H1 (cell line): ENCODE data around the gene OTOGL. TPM values are rescaled to one million over a fixed set of nuclear protein-coding genes. Genes with fewer than 3 reads are reported as not detected.

Experiments
- CTCF ChIA-PET: fragments of 300-600 bp; sonication (Branson Sonifier 250); formaldehyde crosslinking; loops from one replicate; lab custom pipeline; 2021; ENCODE audit not compliant: partially characterized antibody; lab: Charles Lee
- POLR2A ChIA-PET: fragments of 300-600 bp; sonication (Branson Sonifier 250); formaldehyde crosslinking; loops from one replicate; lab custom pipeline; 2021; ENCODE audit warnings: inconsistent platforms; ENCODE audit not compliant: partially characterized antibody; lab: Charles Lee
- DNase-seq, 2 experiments: peaks; one replicate each; pipeline versions ENCODE4 v3.0.0 to v3.0.0-alpha.2; 2010 to 2022; ENCODE audit warnings: low spot score in 2 of 2, low read depth in 1 of 2, mixed read lengths in 1 of 2
- FAIRE-seq: peaks from 2 replicates; lab custom pipeline; 2011; peaks lifted over from hg19 to GRCh38; lab: Jason Lieb, UNC
- H2AFZ ChIP-seq: 2 replicates; pipeline ENCODE4 v1.8.1; 2012; ENCODE audit warnings: low read length, inconsistent platforms
- H2AK5ac ChIP-seq: 2 replicates; pipeline ENCODE4 v1.6.1; 2013; ENCODE audit warnings: low read depth, low read length
- H2BK120ac ChIP-seq: replicated peaks from 2 replicates; pipeline ENCODE3; 2013; ENCODE audit warnings: low read depth, low read length, inconsistent platforms
- H2BK12ac ChIP-seq: 2 replicates; pipeline ENCODE4 v1.6.1; 2013; ENCODE audit warnings: low read depth, low read length
- H2BK15ac ChIP-seq: 2 replicates; pipeline ENCODE4 v1.6.1; 2013; ENCODE audit warnings: low read length
- H2BK20ac ChIP-seq: 2 replicates; pipeline ENCODE4 v1.6.1; 2013; ENCODE audit warnings: low read length
- H2BK5ac ChIP-seq: 2 replicates; pipeline ENCODE4 v1.6.1; 2013; ENCODE audit warnings: low read depth, low read length
- H3K14ac ChIP-seq: 2 replicates; pipeline ENCODE4 v1.6.1; 2013; ENCODE audit warnings: inconsistent platforms; ENCODE audit not compliant: insufficient read length
- H3K18ac ChIP-seq: 2 replicates; pipeline ENCODE4 v1.6.1; 2013; ENCODE audit warnings: low read length; ENCODE audit errors: extremely low read depth
- H3K23ac ChIP-seq: 2 replicates; pipeline ENCODE4 v1.6.1; 2013; ENCODE audit warnings: inconsistent platforms; ENCODE audit not compliant: insufficient read length
- H3K23me2 ChIP-seq: 2 replicates; pipeline ENCODE4 v1.6.1; 2013; ENCODE audit warnings: low read depth, low read length
- H3K27ac ChIP-seq: 2 replicates; pipeline ENCODE4 v1.6.1; 2011; ENCODE audit warnings: low read depth, low read length, inconsistent platforms
- H3K27me3 ChIP-seq, 4 experiments: replicated peaks in 1 of 4; 1 replicate in 1 of 4; 2 replicates in 3 of 4; pipeline versions ENCODE4 v1.6.1 to v1.8.1; 2011 to 2013; ENCODE audit warnings: low read length in 3 of 4, mild to moderate bottlenecking in 3 of 4, inconsistent platforms in 2 of 4, mixed read lengths in 2 of 4, moderate library complexity in 1 of 4; ENCODE audit not compliant: control insufficient read depth in 3 of 4, insufficient read depth in 3 of 4; ENCODE audit errors: extremely low read depth in 1 of 4
- H3K36me3 ChIP-seq, 4 experiments: 2 replicates each; pipeline versions ENCODE4 v1.6.1 to v1.8.1; 2011 to 2013; ENCODE audit warnings: mild to moderate bottlenecking in 4 of 4, low read length in 3 of 4, moderate library complexity in 2 of 4, control low read depth in 1 of 4, inconsistent platforms in 1 of 4; ENCODE audit not compliant: insufficient read depth in 4 of 4, control insufficient read depth in 2 of 4
- H3K4ac ChIP-seq: replicated peaks from 2 replicates; pipeline ENCODE3; 2013; ENCODE audit warnings: low read length, low read depth, mixed read lengths, inconsistent platforms; ENCODE audit not compliant: insufficient read length
- H3K4me1 ChIP-seq, 4 experiments: replicated peaks in 1 of 4; 1 replicate in 1 of 4; 2 replicates in 3 of 4; pipeline versions ENCODE4 v1.6.1 to v1.8.1; 2011 to 2013; ENCODE audit warnings: low read length in 3 of 4, inconsistent platforms in 2 of 4, mixed read lengths in 1 of 4; ENCODE audit not compliant: insufficient read depth in 4 of 4, control insufficient read depth in 3 of 4
- H3K4me2 ChIP-seq, 2 experiments: 2 replicates each; pipeline versions ENCODE4 v1.6.1 to v1.8.1; 2011 to 2013; ENCODE audit warnings: low read depth in 2 of 2, low read length in 2 of 2, control low read depth in 1 of 2, inconsistent platforms in 1 of 2, mild to moderate bottlenecking in 1 of 2; ENCODE audit not compliant: insufficient read depth in 1 of 2
- H3K4me3 ChIP-seq, 4 experiments: fragments of 200-600, 300-600 bp in 1 of 4; sonication (generic), shearing (Covaris generic), sonication (Bioruptor Twin) in 1 of 4; 2 replicates each; pipeline versions ENCODE4 v1.5.1 to v1.8.1; 2011 to 2016; ENCODE audit warnings: low read length in 4 of 4, low read depth in 3 of 4, control low read depth in 2 of 4, inconsistent platforms in 2 of 4, mild to moderate bottlenecking in 2 of 4, mixed read lengths in 1 of 4, moderate library complexity in 1 of 4; ENCODE audit not compliant: insufficient read depth in 2 of 4; ENCODE audit errors: extremely low read depth in 1 of 4
- H3K56ac ChIP-seq: replicated peaks from 2 replicates; pipeline ENCODE3; 2013; ENCODE audit warnings: low read depth, mild to moderate bottlenecking, mixed read lengths, low read length, inconsistent platforms; ENCODE audit not compliant: insufficient read length
- H3K79me1 ChIP-seq: 2 replicates; pipeline ENCODE4 v1.6.1; 2013; ENCODE audit warnings: low read depth, low read length, control low read depth
- H3K79me2 ChIP-seq, 2 experiments: 2 replicates each; pipeline versions ENCODE4 v1.6.1 to v1.8.1; 2012 to 2013; ENCODE audit warnings: low read length in 2 of 2, mild to moderate bottlenecking in 2 of 2, inconsistent platforms in 1 of 2; ENCODE audit not compliant: insufficient read depth in 2 of 2, control insufficient read depth in 1 of 2
- H3K9ac ChIP-seq, 4 experiments: replicated peaks in 1 of 4; 1 replicate in 1 of 4; 2 replicates in 3 of 4; pipeline versions ENCODE4 v1.6.1 to v1.8.1; 2011 to 2013; ENCODE audit warnings: low read depth in 3 of 4, low read length in 3 of 4, control low read depth in 2 of 4, mild to moderate bottlenecking in 2 of 4, moderate library complexity in 2 of 4, inconsistent platforms in 1 of 4; ENCODE audit errors: extremely low read depth in 1 of 4
- H3K9me3 ChIP-seq, 2 experiments: 2 replicates each; pipeline versions ENCODE4 v1.6.1 to v1.8.1; 2012 to 2013; ENCODE audit warnings: mild to moderate bottlenecking in 2 of 2, moderate library complexity in 2 of 2, control low read depth in 1 of 2, inconsistent platforms in 1 of 2, low read depth in 1 of 2, low read length in 1 of 2, mixed read lengths in 1 of 2; ENCODE audit not compliant: insufficient read depth in 2 of 2
- H4K20me1 ChIP-seq, 2 experiments: replicated peaks in 1 of 2; 2 replicates each; pipeline versions ENCODE3 to v1.8.1; 2011 to 2013; ENCODE audit warnings: inconsistent platforms in 2 of 2, low read length in 2 of 2, mild to moderate bottlenecking in 1 of 2; ENCODE audit not compliant: insufficient read depth in 2 of 2, control insufficient read depth in 1 of 2
- H4K5ac ChIP-seq: 2 replicates; pipeline ENCODE4 v1.6.1; 2013; ENCODE audit warnings: low read length, low read depth, mixed read lengths, inconsistent platforms; ENCODE audit not compliant: insufficient read length
- H4K8ac ChIP-seq: 2 replicates; pipeline ENCODE4 v1.8.0; 2013; ENCODE audit warnings: mild to moderate bottlenecking, moderate library complexity, low read length, inconsistent platforms; ENCODE audit not compliant: insufficient read depth; ENCODE audit errors: extremely low read depth
- H4K91ac ChIP-seq: replicated peaks from 2 replicates; pipeline ENCODE3; 2013; ENCODE audit warnings: low read length, mixed read lengths, inconsistent platforms; ENCODE audit not compliant: insufficient read length
- GTF2F1 ChIP-seq: IDR thresholded peaks from 2 replicates; pipeline ENCODE4 v1.6.1; 2012; ENCODE audit warnings: low read depth, low read length, improper control_type of control experiment, borderline replicate concordance
- HDAC6 ChIP-seq: IDR thresholded peaks from one replicate; pipeline ENCODE4 v1.7.1; 2012; ENCODE audit warnings: low read depth, mild to moderate bottlenecking, inconsistent platforms, low read length, moderate library complexity
- RAD21 ChIP-seq, 2 experiments: IDR thresholded peaks in 1 of 2; conservative IDR thresholded peaks in 1 of 2; 2 replicates each; pipeline ENCODE4 v1.6.1; 2011; ENCODE audit warnings: low read depth in 2 of 2, low read length in 2 of 2, improper control_type of control experiment in 1 of 2, inconsistent platforms in 1 of 2, mild to moderate bottlenecking in 1 of 2, moderate library complexity in 1 of 2
- SIRT6 ChIP-seq: IDR thresholded peaks from one replicate; pipeline ENCODE4 v1.7.1; 2012; ENCODE audit warnings: low read length, inconsistent platforms
- SP2 ChIP-seq: IDR thresholded peaks from 2 replicates; pipeline ENCODE4 v1.6.1; 2012; ENCODE audit warnings: mild to moderate bottlenecking, low read length, inconsistent platforms
- TEAD4 ChIP-seq: IDR thresholded peaks from 2 replicates; pipeline ENCODE4 v1.6.1; 2012; ENCODE audit warnings: low read depth, low read length, inconsistent platforms, mixed read lengths
- polyA plus RNA-seq, 7 experiments: library from polyadenylated mRNA; depleted of rRNA in 3 of 7; stranded (reverse) in 5 of 7; unstranded in 2 of 7; fragments of >200 nt in 5 of 7; fragments of 200-250 nt in 2 of 7; gene quantifications; 1 replicate in 5 of 7; 2 replicates in 1 of 7; 4 replicates in 1 of 7; pipeline versions ENCODE4 v1.2.1 to v1.2.3, GENCODE V29; 2011 to 2013; ENCODE audit warnings: missing spikeins in 2 of 7, mixed read lengths in 2 of 7
- total RNA-seq: library from RNA; stranded (reverse); fragmentation: NEBNext Ultra II Directional; extraction: Animal tissue kit (Norgen Biotek cat#: 25700); gene quantifications from 2 replicates; pipeline ENCODE4 v1.2.1, GENCODE V29; 2021

Gene OTOGL
- total and polyA plus RNA-seq, 2 of the 8 experiments (the other 6 are each of a cell fraction or from before 2014, with no cell fraction given): 0.12 to 0.17 TPM

DNA sequence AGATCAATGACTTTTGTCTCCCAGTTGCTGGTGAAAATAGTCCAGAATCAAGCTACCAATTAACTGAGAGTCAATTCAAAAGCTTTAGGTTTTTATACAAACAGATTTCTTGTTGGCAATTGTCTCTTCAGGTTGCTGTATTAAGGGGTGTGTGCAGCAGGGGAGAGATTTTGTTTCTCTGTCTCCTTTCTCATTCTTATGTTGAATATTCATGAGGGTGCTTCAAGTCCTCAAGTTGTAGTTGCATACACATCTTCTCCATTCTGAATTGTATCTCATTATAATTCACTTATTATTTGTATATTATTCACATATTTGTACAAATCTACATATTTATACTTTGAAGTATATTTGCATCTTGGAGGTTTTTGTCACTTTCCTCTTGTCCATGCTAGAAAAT, 218.0 kb downstream of the OTOGL start:
- H3K79me1 ChIP-seq: no peaks in the 10 kb centered on the region
- no peak overlapping the region for H3K4me2 ChIP-seq
- no peak overlapping the region for H2BK120ac ChIP-seq
- H3K79me2 ChIP-seq: no peaks in the 10 kb centered on the region
- no peaks in the 10 kb centered on the region for H3K9me3 ChIP-seq
- H4K20me1 ChIP-seq: no peaks in the 10 kb centered on the region
- no peak overlapping the region for H3K14ac ChIP-seq
- no peak overlapping the region for H4K91ac ChIP-seq
- no peak overlapping the region for H2AFZ ChIP-seq
- no peak overlapping the region for H3K23ac ChIP-seq
- no peak overlapping the region for H3K27ac ChIP-seq
- no peak for FAIRE-seq
- H3K23me2 ChIP-seq: no peaks in the 10 kb centered on the region
- no peak overlapping the region for H3K9ac ChIP-seq
- H3K4ac ChIP-seq: no peak overlapping the region
- H4K8ac ChIP-seq: no peak overlapping the region
- no peak overlapping the region for H3K56ac ChIP-seq
- no peak overlapping the region for H2BK20ac ChIP-seq
- H4K5ac ChIP-seq: no peak overlapping the region
- H3K4me3 ChIP-seq: no peak overlapping the region
- H3K4me1 ChIP-seq: peaks cover 1 to 9% (median 5%) of the 10 kb centered on the region in 4 experiments; a peak in 4 of 7 replicates
- no peak overlapping the region for H2BK15ac ChIP-seq
- no peaks in the 10 kb centered on the region for H3K36me3 ChIP-seq
- H2BK12ac ChIP-seq: no peak overlapping the region
- TF ChIP-seq RAD21 (IDR thresholded peaks at IDR 0.05 in 1 of 2, conservative IDR thresholded peaks at IDR 0.05 in 1 of 2; ENCODE audit: low read depth in 2 of 2, low read length in 2 of 2) (no peak), SP2 (no peak), SIRT6 (no peak), TEAD4 (no peak), HDAC6 (no peak), GTF2F1 (no peak)
- no peak overlapping the region for H2AK5ac ChIP-seq
- H3K27me3 ChIP-seq: no peaks in the 10 kb centered on the region; a peak in 1 of 7 replicates
- ChIA-PET CTCF (no interaction called here), POLR2A (no interaction called here)
- no peak overlapping the region for H2BK5ac ChIP-seq
- DNase-seq: no peak
- H3K18ac ChIP-seq: no peak overlapping the region
